SU-DHL-6 (cell line): Measurements from ENCODE around the gene CPA3.

Experiments used
- H2AFZ ChIP-seq: fragments of 200-600 bp; sonication (generic); 2 replicates; pipeline ENCODE4 v1.6.1; 2014; ENCODE audit warnings: low read depth, mild to moderate bottlenecking, moderate library complexity, mixed read lengths, antibody characterized with exemption, low read length; ENCODE audit not compliant: severe bottlenecking
- H3F3A ChIP-seq: fragments of 200-600 bp; shearing (Covaris generic); 2 replicates; pipeline ENCODE4 v1.6.0; 2016; ENCODE audit warnings: antibody characterized with exemption, mild to moderate bottlenecking; ENCODE audit not compliant: insufficient read depth
- H3K27ac ChIP-seq: fragments of 200-600 bp; sonication (generic); 2 replicates; pipeline ENCODE4 v1.5.1; 2016; ENCODE audit warnings: low read depth, mild to moderate bottlenecking, low read length, moderate library complexity, mixed read lengths
- H3K27me3 ChIP-seq: fragments of 200-600 bp; sonication (generic), shearing (Covaris generic); 2 replicates; pipeline ENCODE4 v1.6.0; 2014; ENCODE audit warnings: mild to moderate bottlenecking, low read length
- H3K36me3 ChIP-seq: fragments of 200-600 bp; sonication (generic); 2 replicates; pipeline ENCODE4 v1.6.1; 2014; ENCODE audit warnings: mild to moderate bottlenecking, low read length, mixed read lengths
- H3K4me2 ChIP-seq: fragments of 300-600, 200-600 bp; shearing (Covaris generic), sonication (generic); 2 replicates; pipeline ENCODE4 v1.6.0; 2014; ENCODE audit warnings: low read length, low read depth, mild to moderate bottlenecking; ENCODE audit not compliant: poor library complexity, severe bottlenecking
- H3K4me3 ChIP-seq: fragments of 200-600 bp; sonication (generic); 2 replicates; pipeline ENCODE4 v1.5.1; 2014; ENCODE audit warnings: antibody characterized with exemption, low read length, mild to moderate bottlenecking, mixed read lengths; ENCODE audit not compliant: insufficient read depth, poor library complexity, severe bottlenecking
- H3K79me2 ChIP-seq: fragments of 200-600 bp; sonication (generic); 2 replicates; pipeline ENCODE4 v1.6.1; 2014; ENCODE audit warnings: mild to moderate bottlenecking, low read length, moderate library complexity; ENCODE audit not compliant: insufficient read depth
- H3K9ac ChIP-seq: fragments of 200-600 bp; sonication (generic); 2 replicates; pipeline ENCODE4 v1.7.0; 2014; ENCODE audit warnings: mild to moderate bottlenecking, low read length
- H3K9me2 ChIP-seq: fragments of 200-600 bp; sonication (generic); replicated peaks from 2 replicates; pipeline ENCODE4 v1.6.1; 2014; ENCODE audit warnings: low read length; ENCODE audit not compliant: insufficient read depth
- H3K9me3 ChIP-seq: fragments of 200-600 bp; sonication (generic); 2 replicates; pipeline ENCODE4 v1.6.1; 2014; ENCODE audit warnings: low read length, mixed read lengths; ENCODE audit not compliant: insufficient read depth
- H4K20me1 ChIP-seq: fragments of 200-600 bp; sonication (generic); 2 replicates; pipeline ENCODE4 v1.6.1; 2014; ENCODE audit warnings: low read depth, mild to moderate bottlenecking, antibody characterized with exemption, low read length, moderate library complexity, mixed read lengths
- EZH2phosphoT487 ChIP-seq: fragments of 200-600 bp; sonication (generic), shearing (Covaris generic); conservative IDR thresholded peaks from 2 replicates; pipeline ENCODE4 v1.6.1; 2018; ENCODE audit warnings: mild to moderate bottlenecking, antibody characterized with exemption, low read length, moderate library complexity, mixed read lengths
- TF ChIP-seq, protein P1 (sequence below): fragments of 200-600 bp; sonication (generic); IDR thresholded peaks from one replicate; pipeline ENCODE4 v1.5.1; 2017; ENCODE audit warnings: antibody characterized with exemption, mild to moderate bottlenecking, low read length, moderate library complexity; ENCODE audit not compliant: insufficient read depth, poor library complexity, severe bottlenecking

The CPA3 gene

GRCh38 chr3:148840451-148840850 is 24.6 kb upstream of the CPA3 start:
- TF ChIP-seq EZH2phosphoT487, result no peak
- TF ChIP-seq, protein P1, sequence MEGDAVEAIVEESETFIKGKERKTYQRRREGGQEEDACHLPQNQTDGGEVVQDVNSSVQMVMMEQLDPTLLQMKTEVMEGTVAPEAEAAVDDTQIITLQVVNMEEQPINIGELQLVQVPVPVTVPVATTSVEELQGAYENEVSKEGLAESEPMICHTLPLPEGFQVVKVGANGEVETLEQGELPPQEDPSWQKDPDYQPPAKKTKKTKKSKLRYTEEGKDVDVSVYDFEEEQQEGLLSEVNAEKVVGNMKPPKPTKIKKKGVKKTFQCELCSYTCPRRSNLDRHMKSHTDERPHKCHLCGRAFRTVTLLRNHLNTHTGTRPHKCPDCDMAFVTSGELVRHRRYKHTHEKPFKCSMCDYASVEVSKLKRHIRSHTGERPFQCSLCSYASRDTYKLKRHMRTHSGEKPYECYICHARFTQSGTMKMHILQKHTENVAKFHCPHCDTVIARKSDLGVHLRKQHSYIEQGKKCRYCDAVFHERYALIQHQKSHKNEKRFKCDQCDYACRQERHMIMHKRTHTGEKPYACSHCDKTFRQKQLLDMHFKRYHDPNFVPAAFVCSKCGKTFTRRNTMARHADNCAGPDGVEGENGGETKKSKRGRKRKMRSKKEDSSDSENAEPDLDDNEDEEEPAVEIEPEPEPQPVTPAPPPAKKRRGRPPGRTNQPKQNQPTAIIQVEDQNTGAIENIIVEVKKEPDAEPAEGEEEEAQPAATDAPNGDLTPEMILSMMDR, result no peak
- no peaks in the 10 kb centered on the region for H3K9me3 ChIP-seq
- no peaks in the 10 kb centered on the region for H3F3A ChIP-seq
- no peaks in the 10 kb centered on the region for H3K27me3 ChIP-seq
- H3K79me2 ChIP-seq, result no peaks in the 10 kb centered on the region
- no peak overlapping the region for H3K27ac ChIP-seq
- no peak overlapping the region for H2AFZ ChIP-seq
- H3K4me2 ChIP-seq, result no peak overlapping the region
- no peak overlapping the region for H3K9ac ChIP-seq
- H3K36me3 ChIP-seq, result no peaks in the 10 kb centered on the region
- no peak overlapping the region for H3K4me3 ChIP-seq
- H4K20me1 ChIP-seq, result no peaks in the 10 kb centered on the region
- H3K9me2 ChIP-seq, result no peaks in the 10 kb centered on the region

- H3K9ac ChIP-seq, result no peak overlapping the region
Observed at GRCh38 chr3:148845756-148846395, 19.2 kb upstream of the CPA3 start.

DNA sequence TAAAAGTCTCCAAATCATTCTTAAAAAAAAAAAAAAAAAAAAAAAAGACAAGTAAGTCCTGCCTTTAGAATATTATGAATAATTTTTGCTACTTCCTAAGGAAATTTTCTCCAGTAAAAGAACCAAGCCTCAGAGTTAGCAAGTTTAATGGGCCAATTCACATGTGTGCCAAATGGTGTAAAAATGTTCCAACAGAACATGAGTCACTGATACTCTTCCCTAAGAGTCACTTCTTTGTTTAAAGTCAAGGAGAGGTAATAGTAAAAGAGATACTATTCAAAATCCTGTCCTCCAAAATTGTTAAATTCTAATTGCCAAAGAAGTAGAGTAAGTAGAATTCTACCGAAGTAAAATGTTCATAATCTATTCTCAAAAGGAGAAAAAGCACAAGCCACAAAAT is 17.7 kb upstream of the CPA3 start:
- no peaks in the 10 kb centered on the region for H3K36me3 ChIP-seq

More at GRCh38 chr3:148845756-148846395, 19.2 kb upstream of the CPA3 start:
- H4K20me1 ChIP-seq, result no peaks in the 10 kb centered on the region
- no peaks in the 10 kb centered on the region for H3K27me3 ChIP-seq
- H2AFZ ChIP-seq, result no peak overlapping the region
- no peak overlapping the region for H3K4me3 ChIP-seq
- no peaks in the 10 kb centered on the region for H3F3A ChIP-seq
- no peaks in the 10 kb centered on the region for H3K36me3 ChIP-seq
- H3K27ac ChIP-seq, result no peak overlapping the region
- no peaks in the 10 kb centered on the region for H3K9me3 ChIP-seq
- no peak overlapping the region for H3K4me2 ChIP-seq
- no peaks in the 10 kb centered on the region for H3K79me2 ChIP-seq
- TF ChIP-seq, protein P1, result no peak
- no peak for TF ChIP-seq EZH2phosphoT487
- H3K9me2 ChIP-seq, result no peaks in the 10 kb centered on the region

More for the DNA sequence above, 17.7 kb upstream of the CPA3 start:
- Histone ChIP-seq H3K4me3 (no peak overlapping the region), H3K9ac (no peak overlapping the region), H3K27ac (no peak overlapping the region), H3K9me2 (no peaks in the 10 kb centered on the region), H3K4me2 (no peak overlapping the region), H3K9me3 (no peaks in the 10 kb centered on the region), H4K20me1 (no peaks in the 10 kb centered on the region), H3K79me2 (no peaks in the 10 kb centered on the region), H2AFZ (no peak overlapping the region), H3K27me3 (no peaks in the 10 kb centered on the region), H3F3A (no peaks in the 10 kb centered on the region)
- no peak for TF ChIP-seq EZH2phosphoT487
- TF ChIP-seq, protein P1, result no peak
